PC-3 (cell line): ENCODE results near the gene ENG. TPM values are rescaled to one million over a fixed set of nuclear protein-coding genes. Genes with fewer than 3 reads are reported as not detected.

ENCODE experiments used
- ATAC-seq: fragments of 200-7000 bp; cut with Tn5 transposase; 2 replicates; pipeline ENCODE4 v1.9.1; 2020; ENCODE audit warnings: mild to moderate bottlenecking, moderate library complexity
- BruUV-seq: library from RNA; stranded (reverse); fragments of 400-500 nt; replicated peaks from 2 replicates; lab custom pipeline; 2021; lab: Mats Ljungman, UMichigan
- CTCF ChIA-PET: fragments of 300-600 bp; sonication (Branson Sonifier 250); formaldehyde crosslinking; loops from one replicate; lab custom pipeline; 2022; ENCODE audit warnings: antibody characterized with exemption; lab: Charles Lee
- POLR2A ChIA-PET: fragments of 300-600 bp; sonication (Branson Sonifier 250); formaldehyde crosslinking; loops from one replicate; lab custom pipeline; 2022; ENCODE audit warnings: antibody characterized with exemption; ENCODE audit not compliant: unreplicated experiment; lab: Charles Lee
- DNase-seq: peaks from one replicate; pipeline ENCODE4 v3.0.0-alpha.2; 2015
- H2AFZ ChIP-seq: fragments of 300-600 bp; sonication (generic); 2 replicates; pipeline ENCODE4 v1.6.0; 2016; ENCODE audit warnings: antibody characterized with exemption, low read length
- H3F3A ChIP-seq: fragments of 300-600 bp; sonication (generic); one replicate; pipeline ENCODE4 v1.6.0; 2017; ENCODE audit warnings: antibody characterized with exemption, low read length, control low read depth, mild to moderate bottlenecking; ENCODE audit not compliant: unreplicated experiment
- H3K27ac ChIP-seq: fragments of 300-600 bp; sonication (generic); 2 replicates; pipeline ENCODE4 v1.5.1; 2016; ENCODE audit warnings: mild to moderate bottlenecking, low read length
- H3K27me3 ChIP-seq: fragments of 300-600 bp; sonication (generic); 2 replicates; pipeline ENCODE4 v1.6.1; 2016; ENCODE audit warnings: low read length, mixed read lengths
- H3K36me3 ChIP-seq: fragments of 300-600 bp; sonication (generic); 2 replicates; pipeline ENCODE4 v1.6.1; 2016; ENCODE audit warnings: low read depth, mixed run types, low read length, mixed read lengths
- H3K4me1 ChIP-seq: fragments of 300-600 bp; sonication (generic); 2 replicates; pipeline ENCODE4 v1.5.1; 2016; ENCODE audit warnings: low read length; ENCODE audit not compliant: insufficient read depth
- H3K4me2 ChIP-seq: fragments of 300-600 bp; sonication (generic); 2 replicates; pipeline ENCODE4 v1.6.0; 2016; ENCODE audit warnings: low read length
- H3K4me3 ChIP-seq: fragments of 300-600 bp; sonication (generic); 2 replicates; pipeline ENCODE4 v1.5.1; 2016; ENCODE audit warnings: mild to moderate bottlenecking, low read length, mixed read lengths
- H3K79me2 ChIP-seq: fragments of 300-600 bp; sonication (generic); 2 replicates; pipeline ENCODE4 v1.6.1; 2017; ENCODE audit warnings: low read length, mixed read lengths
- H3K9ac ChIP-seq: fragments of 300-600 bp; sonication (generic); 2 replicates; pipeline ENCODE4 v1.6.0; 2016; ENCODE audit warnings: mild to moderate bottlenecking, low read length
- H3K9me2 ChIP-seq: fragments of 300-600 bp; sonication (generic); replicated peaks from 2 replicates; pipeline ENCODE4 v1.6.1; 2016; ENCODE audit warnings: mixed run types, low read length, mixed read lengths
- H3K9me3 ChIP-seq: fragments of 300-600 bp; sonication (generic); 2 replicates; pipeline ENCODE4 v1.6.1; 2016; ENCODE audit warnings: low read length, mixed read lengths
- H4K20me1 ChIP-seq: fragments of 300-600 bp; sonication (generic); 2 replicates; pipeline ENCODE4 v1.6.1; 2016; ENCODE audit warnings: low read length, mixed read lengths
- CTCF ChIP-seq: fragments of 300-600 bp; sonication (generic); conservative IDR thresholded peaks from 2 replicates; pipeline ENCODE4 v1.5.1; 2017; ENCODE audit warnings: antibody characterized with exemption, low read depth, mild to moderate bottlenecking, low read length
- EZH2 ChIP-seq: fragments of 300-600 bp; sonication (generic); IDR thresholded peaks from one replicate; pipeline ENCODE4 v1.6.1; 2017; ENCODE audit warnings: antibody characterized with exemption, mild to moderate bottlenecking, low read length; ENCODE audit not compliant: unreplicated experiment
- EZH2phosphoT487 ChIP-seq: fragments of 300-600 bp; sonication (generic); IDR thresholded peaks from 2 replicates; pipeline ENCODE4 v1.6.1; 2018; ENCODE audit warnings: mild to moderate bottlenecking, antibody characterized with exemption, low read length, borderline replicate concordance
- intact Hi-C: fragments of 100-400 bp; cut with micrococcal nuclease; formaldehyde crosslinking; loops from 2 replicates; pipeline ENCODE4 v1.9.0; 2023
- total RNA-seq: library from RNA; depleted of rRNA; stranded (reverse); fragments of >200 nt; gene quantifications from 2 replicates; pipeline ENCODE4 v1.2.3, GENCODE V29; 2014

The ENG gene
- total RNA-seq, 1 experiment from 2014 or later: 1.1 TPM

- DNase-seq: peak; percentile 78
- no peaks in the 10 kb centered on the region for H3K27me3 ChIP-seq
- H3K79me2 ChIP-seq: no peaks in the 10 kb centered on the region
- H3K4me1 ChIP-seq: peaks cover 8% of the 10 kb centered on the region
- no peak overlapping the region for H3K4me2 ChIP-seq
- H3K27ac ChIP-seq: no peak overlapping the region
- H3K9me3 ChIP-seq: no peaks in the 10 kb centered on the region
- CTCF ChIA-PET: interaction anchor here (0.5 to 1.5 kb wide), 4 partner anchors 69 to 135 kb away, joined by 3 to 19 read pairs (median 6); partner anchors contain the start of gene TOR2A
- no peak overlapping the region for H3K9ac ChIP-seq
- H3F3A ChIP-seq: no peaks in the 10 kb centered on the region
- TF ChIP-seq CTCF: peak; percentile 74
- no peak for TF ChIP-seq EZH2phosphoT487
- TF ChIP-seq EZH2: no peak
- ATAC-seq: peak; percentile 85
- H3K9me2 ChIP-seq: no peaks in the 10 kb centered on the region
- H3K4me3 ChIP-seq: no peak overlapping the region
- intact Hi-C loops: loop anchor here (2.0 kb wide), 1 partner anchor 83 kb away; the partner anchor contains the start of gene CDK9
- H3K36me3 ChIP-seq: no peaks in the 10 kb centered on the region
- H4K20me1 ChIP-seq: no peaks in the 10 kb centered on the region
- no TSS peak for BruUV-seq
- H2AFZ ChIP-seq: no peak overlapping the region
- POLR2A ChIA-PET: no interaction called here
These were observed 15.1 kb upstream of the ENG start for GRCh38 chr9:127869310-127870152.

- Histone ChIP-seq H3K9me3 (no peaks in the 10 kb centered on the region), H3K27ac (no peak overlapping the region), H3F3A (no peaks in the 10 kb centered on the region), H3K9me2 (no peaks in the 10 kb centered on the region), H2AFZ (no peak overlapping the region), H3K79me2 (no peaks in the 10 kb centered on the region), H3K9ac (no peak overlapping the region), H3K4me3 (no peak overlapping the region), H3K4me2 (no peak overlapping the region), H4K20me1 (no peaks in the 10 kb centered on the region), H3K27me3 (no peaks in the 10 kb centered on the region), H3K4me1 (no peaks in the 10 kb centered on the region), H3K36me3 (no peaks in the 10 kb centered on the region)
- ChIA-PET POLR2A (no interaction called here), CTCF (no interaction called here)
- TF ChIP-seq EZH2phosphoT487 (no peak), CTCF (no peak), EZH2 (no peak)
- intact Hi-C loops: no loop called here
- no peak for ATAC-seq
- no peak for DNase-seq
- BruUV-seq: no TSS peak
These were observed 13.9 kb upstream of the ENG start for GRCh38 chr9:127868278-127868902.
